Fibroblast of lung (primary cell): ENCODE measurements around the gene ALKBH3. TPM values are rescaled to one million over a fixed set of nuclear protein-coding genes. Genes with fewer than 3 reads are reported as not detected.
A peak's percentile ranks its signal among the peaks of the same experiment; 100 is the strongest.

Source experiments
- DNase-seq, 2 donors: peaks; one replicate each; pipeline versions ENCODE4 v3.0.0 to v3.0.0-alpha.2; 2010; ENCODE audit warnings: low read depth in 2 of 2
- H2AFZ ChIP-seq: 2 replicates; pipeline ENCODE4 v1.5.1; 2012; ENCODE audit warnings: low read length, control low read depth, inconsistent platforms
- H3K27ac ChIP-seq: 2 replicates; pipeline ENCODE4 v1.5.1; 2011; ENCODE audit warnings: low read length, control low read depth; ENCODE audit not compliant: insufficient read depth
- H3K27me3 ChIP-seq: 2 replicates; pipeline ENCODE4 v1.5.1; 2011; ENCODE audit warnings: mild to moderate bottlenecking, low read length; ENCODE audit not compliant: control insufficient read depth, insufficient read depth
- H3K36me3 ChIP-seq: 2 replicates; pipeline ENCODE4 v1.5.1; 2011; ENCODE audit warnings: low read length; ENCODE audit not compliant: control insufficient read depth, insufficient read depth
- H3K4me1 ChIP-seq: 2 replicates; pipeline ENCODE4 v1.5.1; 2011; ENCODE audit warnings: low read length; ENCODE audit not compliant: control insufficient read depth, insufficient read depth; ENCODE audit errors: extremely low read depth
- H3K4me2 ChIP-seq: 2 replicates; pipeline ENCODE4 v1.5.1; 2011; ENCODE audit warnings: low read length, control low read depth; ENCODE audit not compliant: insufficient read depth; ENCODE audit errors: extremely low read depth
- H3K4me3 ChIP-seq, 4 experiments: fragments of 200-600 bp in 1 of 4; sonication (generic) in 1 of 4; replicated peaks in 1 of 4; 2 replicates each; pipeline ENCODE4 v1.5.1; 2011 to 2016; ENCODE audit warnings: low read length in 4 of 4, low read depth in 3 of 4, mild to moderate bottlenecking in 3 of 4, control low read depth in 2 of 4, inconsistent platforms in 1 of 4, mixed read lengths in 1 of 4; ENCODE audit not compliant: insufficient read depth in 1 of 4; ENCODE audit errors: control extremely low read depth in 1 of 4
- H3K79me2 ChIP-seq: 2 replicates; pipeline ENCODE4 v1.5.1; 2012; ENCODE audit warnings: mild to moderate bottlenecking, low read length, inconsistent platforms; ENCODE audit not compliant: control insufficient read depth, insufficient read depth
- H3K9ac ChIP-seq: 2 replicates; pipeline ENCODE4 v1.5.1; 2011; ENCODE audit warnings: mild to moderate bottlenecking, low read length, control low read depth; ENCODE audit not compliant: insufficient read depth
- H3K9me3 ChIP-seq: 2 replicates; pipeline ENCODE4 v1.5.1; 2012; ENCODE audit warnings: low read depth, low read length; ENCODE audit not compliant: control insufficient read depth, insufficient read depth
- H4K20me1 ChIP-seq: 2 replicates; pipeline ENCODE4 v1.5.1; 2011; ENCODE audit warnings: low read length; ENCODE audit not compliant: control insufficient read depth, insufficient read depth; ENCODE audit errors: extremely low read depth
- CTCF ChIP-seq, 2 donors: IDR thresholded peaks in 1 of 2; conservative IDR thresholded peaks in 1 of 2; 1 replicate in 1 of 2; 2 replicates in 1 of 2; pipeline ENCODE4 v1.5.1; 2011 to 2012; ENCODE audit warnings: low read length in 2 of 2, control low read depth in 1 of 2, inconsistent platforms in 1 of 2, low read depth in 1 of 2, mild to moderate bottlenecking in 1 of 2
- EZH2 ChIP-seq: IDR thresholded peaks from 2 replicates; pipeline ENCODE4 v1.5.1; 2012; ENCODE audit warnings: low read length, control low read depth, mild to moderate bottlenecking; ENCODE audit errors: missing control alignments
- polyA plus RNA-seq, 2 donors: library from polyadenylated mRNA; depleted of rRNA in 1 of 2; stranded (reverse) in 1 of 2; unstranded in 1 of 2; fragments of >200 nt; gene quantifications; 2 replicates each; pipeline ENCODE4 v1.2.1, GENCODE V29; 2011 to 2012; ENCODE audit warnings: missing spikeins in 1 of 2
- total RNA-seq: library from RNA; depleted of rRNA; stranded (reverse); fragments of >200 nt; gene quantifications from 2 replicates; pipeline ENCODE4 v1.2.1, GENCODE V29; 2014

The ALKBH3 gene
- total and polyA plus RNA-seq, 2 donors (not counting 1 experiment from before 2014, with no cell fraction given) = 39.0 to 56.1 TPM

GRCh38 chr11:43914466-43914865 lies 33.8 kb downstream of the ALKBH3 start:
- no peaks in the 10 kb centered on the region for H4K20me1 ChIP-seq
- TF ChIP-seq EZH2 (no peak), CTCF (conservative IDR thresholded peaks at IDR 0.05 in 1 of 2, IDR thresholded peaks at IDR 0.05 in 1 of 2; ENCODE audit: low read depth in 1 of 2, low read length in 2 of 2) (no peak)
- H3K27me3 ChIP-seq = no peaks in the 10 kb centered on the region

GRCh38 chr11:43916621-43917020 lies 36.0 kb downstream of the ALKBH3 start:
- Histone ChIP-seq H4K20me1 (no peaks in the 10 kb centered on the region), H2AFZ (no peak overlapping the region), H3K4me1 (peaks cover 15% of the 10 kb centered on the region), H3K27me3 (no peaks in the 10 kb centered on the region), H3K4me2 (no peak overlapping the region), H3K79me2 (no peaks in the 10 kb centered on the region), H3K4me3 (no peak overlapping the region), H3K36me3 (peaks cover 9% of the 10 kb centered on the region), H3K27ac (no peak overlapping the region), H3K9me3 (no peaks in the 10 kb centered on the region), H3K9ac (no peak overlapping the region)
- DNase-seq = no peak
- TF ChIP-seq CTCF (conservative IDR thresholded peaks at IDR 0.05 in 1 of 2, IDR thresholded peaks at IDR 0.05 in 1 of 2; ENCODE audit: low read depth in 1 of 2, low read length in 2 of 2) (no peak), EZH2 (no peak)

More at GRCh38 chr11:43914466-43914865, 33.8 kb downstream of the ALKBH3 start:
- Histone ChIP-seq H3K4me1 (peaks cover 2% of the 10 kb centered on the region), H3K9me3 (no peaks in the 10 kb centered on the region), H3K27ac (no peak overlapping the region), H3K4me2 (no peak overlapping the region), H3K36me3 (peaks cover 5% of the 10 kb centered on the region), H3K79me2 (no peaks in the 10 kb centered on the region), H3K9ac (no peak overlapping the region), H2AFZ (no peak overlapping the region), H3K4me3 (no peak overlapping the region)
- DNase-seq = no peak

- Histone ChIP-seq H3K4me2 (no peak overlapping the region), H3K4me1 (peaks cover 19% of the 10 kb centered on the region), H3K4me3 (no peak overlapping the region), H3K27me3 (no peaks in the 10 kb centered on the region), H3K27ac (no peak overlapping the region), H3K9ac (no peak overlapping the region), H2AFZ (no peak overlapping the region), H3K79me2 (no peaks in the 10 kb centered on the region), H3K9me3 (no peaks in the 10 kb centered on the region), H3K36me3 (peaks cover 9% of the 10 kb centered on the region), H4K20me1 (no peaks in the 10 kb centered on the region)
- peak in 1 of 2 donors; percentile 72 for DNase-seq
- TF ChIP-seq EZH2 (no peak), CTCF (conservative IDR thresholded peaks at IDR 0.05 in 1 of 2, IDR thresholded peaks at IDR 0.05 in 1 of 2; ENCODE audit: low read depth in 1 of 2, low read length in 2 of 2) (no peak)
These were observed 37.2 kb downstream of the ALKBH3 start for GRCh38 chr11:43917851-43918250.
